Bronchial epithelial cell (primary cell): ENCODE data around the gene PHKA1. TPM values are rescaled to one million over a fixed set of nuclear protein-coding genes. Genes with fewer than 3 reads are reported as not detected.
"Not testable (repeated sequence)": the region's sequence is repeated elsewhere in the genome, so short reads cannot be mapped to it uniquely, and the experiment has no call there.

Experiments used
- DNase-seq: peaks from one replicate; pipeline ENCODE4 v3.0.0-alpha.2; 2010; ENCODE audit warnings: low read depth
- FAIRE-seq: peaks from 2 replicates; lab custom pipeline; 2011; peaks lifted over from hg19 to GRCh38; lab: Jason Lieb, UNC
- H3K27me3 ChIP-seq: 2 replicates; pipeline ENCODE4 v1.5.1; 2011; ENCODE audit warnings: low read length; ENCODE audit not compliant: control insufficient read depth, insufficient read depth
- H3K36me3 ChIP-seq: 2 replicates; pipeline ENCODE4 v1.5.1; 2011; ENCODE audit warnings: low read length; ENCODE audit not compliant: control insufficient read depth, insufficient read depth
- H3K4me3 ChIP-seq: 2 replicates; pipeline ENCODE4 v1.5.1; 2011; ENCODE audit warnings: mild to moderate bottlenecking, low read depth, low read length, control low read depth
- total RNA-seq: library from RNA; depleted of rRNA; stranded (reverse); fragments of >200 nt; gene quantifications from 2 replicates; pipeline ENCODE4 v1.2.1, GENCODE V29; 2014
- TF ChIP-seq, protein P1 (sequence below): IDR thresholded peaks from 2 replicates; pipeline ENCODE4 v1.5.1; 2011; ENCODE audit warnings: mild to moderate bottlenecking, moderate library complexity, low read length, control low read depth, inconsistent platforms; ENCODE audit not compliant: insufficient read depth, severe bottlenecking

The PHKA1 gene
- total RNA-seq, result 13.4 and 15.5 TPM in 2 replicates

GRCh38 chrX:72713599-72714477 lies at the start of gene PHKA1:
PHKA1 (minus strand) TSS chrX:72714306; CDS start chrX:72713880, 426 bp downstream.
- not testable (repeated sequence) for H3K36me3 ChIP-seq, H3K27me3 ChIP-seq, FAIRE-seq
- DNase-seq, result peak; percentile 17
- H3K4me3 ChIP-seq, result peak within 1 kb of the TSS; percentile 49

GRCh38 chrX:72760454-72760853 lies 46.3 kb upstream of the PHKA1 start:
- not testable (repeated sequence) for FAIRE-seq, DNase-seq

DNA sequence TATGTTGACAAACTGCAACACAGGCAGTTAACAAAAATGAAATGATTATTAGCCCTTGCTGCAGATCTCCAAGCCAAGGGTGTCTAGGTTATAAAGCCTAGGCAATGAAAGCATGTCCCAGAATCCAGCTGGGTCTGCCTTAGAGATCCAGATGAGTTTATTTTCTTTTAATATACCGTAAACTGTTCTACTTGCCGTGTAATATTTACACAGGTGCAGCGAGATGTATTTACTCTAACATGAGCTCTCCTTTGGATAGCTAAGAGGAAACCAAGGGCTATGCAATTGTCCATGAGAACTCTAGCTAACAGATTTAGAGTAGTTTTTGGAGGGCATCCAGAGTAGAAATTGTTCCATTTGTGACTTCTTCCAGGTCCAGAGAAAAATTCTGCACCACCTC lies 34.4 kb upstream of the PHKA1 start:
- not testable (repeated sequence) for H3K4me3 ChIP-seq, H3K27me3 ChIP-seq, H3K36me3 ChIP-seq, DNase-seq, FAIRE-seq

More at GRCh38 chrX:72760454-72760853, 46.3 kb upstream of the PHKA1 start:
- H3K36me3 ChIP-seq, H3K27me3 ChIP-seq, H3K4me3 ChIP-seq: not testable (repeated sequence)

- not testable (repeated sequence) for FAIRE-seq, H3K27me3 ChIP-seq, DNase-seq, H3K36me3 ChIP-seq, H3K4me3 ChIP-seq
Measured at GRCh38 chrX:72745546-72745945, 31.4 kb upstream of the PHKA1 start.

GRCh38 chrX:72735561-72735960 lies 21.5 kb upstream of the PHKA1 start:
- no peak for DNase-seq
- H3K4me3 ChIP-seq, result no peak overlapping the region
- FAIRE-seq, result no peak
- H3K36me3 ChIP-seq, result no peaks in the 10 kb centered on the region
- TF ChIP-seq, protein P1, sequence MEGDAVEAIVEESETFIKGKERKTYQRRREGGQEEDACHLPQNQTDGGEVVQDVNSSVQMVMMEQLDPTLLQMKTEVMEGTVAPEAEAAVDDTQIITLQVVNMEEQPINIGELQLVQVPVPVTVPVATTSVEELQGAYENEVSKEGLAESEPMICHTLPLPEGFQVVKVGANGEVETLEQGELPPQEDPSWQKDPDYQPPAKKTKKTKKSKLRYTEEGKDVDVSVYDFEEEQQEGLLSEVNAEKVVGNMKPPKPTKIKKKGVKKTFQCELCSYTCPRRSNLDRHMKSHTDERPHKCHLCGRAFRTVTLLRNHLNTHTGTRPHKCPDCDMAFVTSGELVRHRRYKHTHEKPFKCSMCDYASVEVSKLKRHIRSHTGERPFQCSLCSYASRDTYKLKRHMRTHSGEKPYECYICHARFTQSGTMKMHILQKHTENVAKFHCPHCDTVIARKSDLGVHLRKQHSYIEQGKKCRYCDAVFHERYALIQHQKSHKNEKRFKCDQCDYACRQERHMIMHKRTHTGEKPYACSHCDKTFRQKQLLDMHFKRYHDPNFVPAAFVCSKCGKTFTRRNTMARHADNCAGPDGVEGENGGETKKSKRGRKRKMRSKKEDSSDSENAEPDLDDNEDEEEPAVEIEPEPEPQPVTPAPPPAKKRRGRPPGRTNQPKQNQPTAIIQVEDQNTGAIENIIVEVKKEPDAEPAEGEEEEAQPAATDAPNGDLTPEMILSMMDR, result no peak
- no peaks in the 10 kb centered on the region for H3K27me3 ChIP-seq

GRCh38 chrX:72733636-72734035 lies 19.5 kb upstream of the PHKA1 start:
- not testable (repeated sequence) for FAIRE-seq, H3K36me3 ChIP-seq, H3K4me3 ChIP-seq

GRCh38 chrX:72727846-72728245 lies 13.7 kb upstream of the PHKA1 start:
- Histone ChIP-seq H3K27me3 (no peaks in the 10 kb centered on the region), H3K36me3 (no peaks in the 10 kb centered on the region), H3K4me3 (no peak overlapping the region)
- FAIRE-seq (no peak), DNase-seq (no peak)
- TF ChIP-seq, protein P1, result no peak

More at GRCh38 chrX:72733636-72734035, 19.5 kb upstream of the PHKA1 start:
- not testable (repeated sequence) for H3K27me3 ChIP-seq, DNase-seq

DNA sequence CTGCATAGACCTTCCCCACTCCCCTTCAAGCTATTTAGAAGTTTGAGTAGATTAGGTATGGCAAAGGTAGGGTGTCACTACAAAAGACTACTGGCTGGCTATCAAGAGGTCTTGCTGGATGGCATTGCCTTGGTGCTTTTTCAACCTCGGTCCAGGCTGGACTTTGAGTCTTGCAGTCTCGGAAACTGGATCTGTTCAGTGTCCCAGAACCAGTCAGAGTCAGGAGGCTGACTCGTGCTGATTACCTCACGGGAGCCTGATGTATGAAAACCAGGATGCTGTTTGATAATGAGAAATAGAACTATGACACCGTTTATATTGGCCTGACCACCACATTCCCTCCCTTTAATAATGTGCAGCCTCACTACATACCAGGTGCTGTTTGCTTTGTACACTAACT lies 2.7 kb upstream of the PHKA1 start:
- TF ChIP-seq, protein P1, result no peak
- H3K36me3 ChIP-seq, result no peaks in the 10 kb centered on the region
- DNase-seq, result peak; percentile 8
- H3K27me3 ChIP-seq, result no peaks in the 10 kb centered on the region
- no peak overlapping the region for H3K4me3 ChIP-seq
- no peak for FAIRE-seq
